Uterus (tissue), 2 donors: ENCODE measurements around the gene ITIH5.

ENCODE experiments used
- POLR2A ChIP-seq, 2 donors: fragments of 450-650 bp; IDR thresholded peaks; one replicate each; pipeline ENCODE4 v1.6.1; 2016; ENCODE audit warnings: antibody characterized with exemption in 2 of 2, mild to moderate bottlenecking in 1 of 2, moderate library complexity in 1 of 2
- TF ChIP-seq, protein P1 (sequence below), 4 experiments: fragments of 200-600 bp in 2 of 4; fragments of 450-650 bp in 2 of 4; sonication (generic) in 2 of 4; IDR thresholded peaks; one replicate each; pipeline ENCODE4 v1.5.1; 2016 to 2019; ENCODE audit warnings: antibody characterized with exemption in 4 of 4, mild to moderate bottlenecking in 2 of 4, moderate library complexity in 1 of 4

DNA sequence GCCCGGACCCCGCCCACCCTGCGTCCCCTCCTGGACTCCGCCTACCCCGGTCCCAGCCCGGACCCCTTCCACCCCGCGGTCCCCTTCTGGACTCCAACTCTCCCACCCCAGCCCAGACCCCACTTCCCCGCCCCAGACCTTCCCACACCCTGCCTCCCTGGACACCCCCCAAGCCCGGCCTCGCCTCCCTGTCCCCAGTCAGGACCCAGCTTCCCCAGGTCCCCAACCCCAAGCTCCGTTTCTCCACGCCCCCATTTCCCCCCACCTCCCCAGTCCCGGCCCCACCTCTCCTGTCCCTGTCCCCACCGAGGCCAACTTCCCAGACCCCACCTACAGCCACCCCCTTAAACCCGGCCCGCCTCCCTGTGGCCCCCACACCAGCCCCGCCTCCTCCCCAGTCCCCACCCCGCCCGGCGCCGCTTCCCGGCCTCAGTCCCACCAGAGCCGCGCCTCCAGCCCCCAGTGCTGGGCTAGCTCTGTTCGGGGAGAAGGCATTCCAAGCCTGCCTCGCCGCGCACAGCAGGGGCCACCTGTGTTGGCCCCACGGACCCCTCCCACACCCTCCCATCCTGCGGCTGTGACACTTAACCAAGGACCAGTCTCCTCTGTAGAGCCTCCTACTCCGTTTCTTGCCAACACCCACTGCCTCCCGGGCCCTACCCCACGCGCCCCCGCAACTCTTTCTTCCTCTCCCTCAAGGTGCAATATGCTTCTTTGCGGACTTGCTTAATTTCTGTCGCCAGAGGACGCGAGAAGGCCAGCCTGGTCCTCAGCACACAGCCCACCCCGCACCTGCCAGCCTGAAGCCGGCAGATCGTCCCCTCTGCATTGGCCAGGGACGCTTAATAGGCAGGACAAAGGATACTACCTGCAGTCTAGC is 736 bp upstream of the ITIH5 start:
- no peak for TF ChIP-seq POLR2A (IDR thresholded peaks at IDR 0.05)
- TF ChIP-seq, protein P1, sequence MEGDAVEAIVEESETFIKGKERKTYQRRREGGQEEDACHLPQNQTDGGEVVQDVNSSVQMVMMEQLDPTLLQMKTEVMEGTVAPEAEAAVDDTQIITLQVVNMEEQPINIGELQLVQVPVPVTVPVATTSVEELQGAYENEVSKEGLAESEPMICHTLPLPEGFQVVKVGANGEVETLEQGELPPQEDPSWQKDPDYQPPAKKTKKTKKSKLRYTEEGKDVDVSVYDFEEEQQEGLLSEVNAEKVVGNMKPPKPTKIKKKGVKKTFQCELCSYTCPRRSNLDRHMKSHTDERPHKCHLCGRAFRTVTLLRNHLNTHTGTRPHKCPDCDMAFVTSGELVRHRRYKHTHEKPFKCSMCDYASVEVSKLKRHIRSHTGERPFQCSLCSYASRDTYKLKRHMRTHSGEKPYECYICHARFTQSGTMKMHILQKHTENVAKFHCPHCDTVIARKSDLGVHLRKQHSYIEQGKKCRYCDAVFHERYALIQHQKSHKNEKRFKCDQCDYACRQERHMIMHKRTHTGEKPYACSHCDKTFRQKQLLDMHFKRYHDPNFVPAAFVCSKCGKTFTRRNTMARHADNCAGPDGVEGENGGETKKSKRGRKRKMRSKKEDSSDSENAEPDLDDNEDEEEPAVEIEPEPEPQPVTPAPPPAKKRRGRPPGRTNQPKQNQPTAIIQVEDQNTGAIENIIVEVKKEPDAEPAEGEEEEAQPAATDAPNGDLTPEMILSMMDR (IDR thresholded peaks at IDR 0.05), result no peak
